GM12872 (cell line): Measurements from ENCODE around the gene CD300E.

Experiments used
- TF ChIP-seq, protein P1 (sequence below): IDR thresholded peaks from 3 replicates; pipeline ENCODE4 v1.5.1; 2011; ENCODE audit warnings: low read depth, mild to moderate bottlenecking, low read length, moderate library complexity; ENCODE audit not compliant: insufficient read depth

Gene CD300E

DNA sequence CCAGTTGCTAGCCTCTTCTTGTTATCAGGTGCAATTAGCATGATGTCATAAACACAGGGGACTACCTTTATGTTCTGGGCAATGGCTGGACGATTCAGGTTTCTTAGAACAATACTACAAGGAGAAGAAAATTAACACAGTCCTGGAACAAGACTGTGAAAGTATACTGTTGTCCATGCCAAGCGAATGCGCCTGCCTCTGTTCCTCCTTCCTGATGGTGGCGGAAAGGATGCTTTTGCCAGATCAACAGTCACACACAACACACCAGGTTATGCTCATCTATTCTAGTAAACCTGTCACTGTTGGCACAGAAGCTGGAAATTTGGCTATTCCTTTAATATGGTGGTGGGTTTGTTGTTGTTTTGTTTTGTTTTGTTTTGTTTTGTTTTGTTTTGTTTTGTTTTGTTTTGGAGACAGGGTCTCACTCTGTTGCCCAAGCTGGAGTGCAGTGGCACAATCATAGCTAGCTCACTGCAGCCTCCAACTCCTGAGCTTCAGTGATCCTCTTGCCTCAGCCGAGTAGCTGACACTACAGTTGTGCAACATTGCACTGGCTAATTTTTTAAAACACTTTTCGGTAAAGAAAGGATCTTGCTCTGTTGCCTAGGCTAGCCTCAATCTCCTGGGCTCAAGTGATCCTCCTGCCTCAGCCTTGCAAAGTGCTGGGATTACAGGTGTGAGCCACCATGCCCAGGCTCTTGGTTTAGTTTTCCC is 28.3 kb downstream of the CD300E start:
- TF ChIP-seq, protein P1, sequence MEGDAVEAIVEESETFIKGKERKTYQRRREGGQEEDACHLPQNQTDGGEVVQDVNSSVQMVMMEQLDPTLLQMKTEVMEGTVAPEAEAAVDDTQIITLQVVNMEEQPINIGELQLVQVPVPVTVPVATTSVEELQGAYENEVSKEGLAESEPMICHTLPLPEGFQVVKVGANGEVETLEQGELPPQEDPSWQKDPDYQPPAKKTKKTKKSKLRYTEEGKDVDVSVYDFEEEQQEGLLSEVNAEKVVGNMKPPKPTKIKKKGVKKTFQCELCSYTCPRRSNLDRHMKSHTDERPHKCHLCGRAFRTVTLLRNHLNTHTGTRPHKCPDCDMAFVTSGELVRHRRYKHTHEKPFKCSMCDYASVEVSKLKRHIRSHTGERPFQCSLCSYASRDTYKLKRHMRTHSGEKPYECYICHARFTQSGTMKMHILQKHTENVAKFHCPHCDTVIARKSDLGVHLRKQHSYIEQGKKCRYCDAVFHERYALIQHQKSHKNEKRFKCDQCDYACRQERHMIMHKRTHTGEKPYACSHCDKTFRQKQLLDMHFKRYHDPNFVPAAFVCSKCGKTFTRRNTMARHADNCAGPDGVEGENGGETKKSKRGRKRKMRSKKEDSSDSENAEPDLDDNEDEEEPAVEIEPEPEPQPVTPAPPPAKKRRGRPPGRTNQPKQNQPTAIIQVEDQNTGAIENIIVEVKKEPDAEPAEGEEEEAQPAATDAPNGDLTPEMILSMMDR, result no peak

DNA sequence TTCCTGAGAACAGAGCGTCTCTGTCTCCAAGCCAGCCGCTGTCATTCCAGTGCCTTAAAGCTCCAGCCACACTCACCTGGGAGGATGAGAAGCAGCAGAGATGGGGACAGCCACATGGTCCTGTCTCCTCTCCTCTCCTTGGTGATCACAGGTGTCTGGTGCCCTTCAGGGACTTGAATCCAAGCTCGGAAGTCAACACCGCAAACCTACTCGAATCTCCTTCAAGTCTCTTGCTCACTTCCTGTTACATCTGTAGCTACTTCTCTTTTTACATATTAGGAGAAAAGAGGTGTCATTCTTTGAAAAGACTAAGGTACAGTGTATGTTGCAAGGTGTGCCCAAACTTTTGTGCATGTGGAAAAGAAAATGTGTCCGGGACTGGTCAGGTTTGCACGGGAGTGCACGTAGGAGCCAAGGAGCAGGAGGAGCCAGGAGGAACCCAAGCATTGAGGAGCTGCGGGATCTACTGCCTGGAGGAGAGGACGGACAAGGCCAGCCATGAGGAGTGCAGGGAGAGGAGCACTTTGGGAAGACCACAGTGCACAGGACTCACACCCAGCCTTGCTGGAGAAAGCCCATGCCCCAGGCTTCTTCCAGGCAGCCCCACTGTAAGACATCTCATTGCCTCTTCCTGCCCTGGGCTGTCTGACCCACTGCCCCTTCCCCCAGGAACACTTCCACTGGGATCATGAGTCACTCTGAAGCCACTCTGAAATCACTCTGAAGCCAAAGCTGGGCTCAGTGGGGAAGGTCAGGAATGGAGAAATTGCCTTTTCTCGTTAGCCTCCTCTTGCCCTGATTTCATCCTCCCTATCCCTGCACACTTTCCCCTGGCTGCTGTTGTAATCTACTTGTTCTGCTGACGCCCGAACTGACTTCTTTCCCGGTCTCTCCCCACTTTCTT is 31.2 kb downstream of the CD300E start, which contains the start of gene CD300LD:
CD300LD (minus strand) TSS at position 197 of the 904 bp plus-strand sequence; CDS start at position 116, 81 bp downstream.
- TF ChIP-seq, protein P1, result no peak

DNA sequence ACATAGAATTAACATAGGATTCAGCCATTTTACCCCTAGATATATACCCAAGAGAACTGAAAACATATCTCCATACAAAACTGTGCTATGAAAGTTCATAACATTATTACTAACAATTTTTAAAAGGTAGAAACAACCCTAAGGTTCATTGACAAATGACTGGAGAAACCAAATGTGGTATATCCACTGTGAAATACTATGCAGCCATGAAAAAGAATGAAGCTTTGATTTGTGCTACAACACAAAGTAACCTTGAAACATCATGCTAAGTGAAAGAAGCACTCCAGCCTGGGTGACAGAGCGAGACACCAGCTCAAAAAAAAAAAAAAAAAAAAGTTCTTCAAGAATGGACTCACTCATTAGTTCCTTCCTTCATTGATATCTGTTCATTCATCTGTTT is 32.0 kb downstream of the CD300E start:
- TF ChIP-seq, protein P1, result no peak

DNA sequence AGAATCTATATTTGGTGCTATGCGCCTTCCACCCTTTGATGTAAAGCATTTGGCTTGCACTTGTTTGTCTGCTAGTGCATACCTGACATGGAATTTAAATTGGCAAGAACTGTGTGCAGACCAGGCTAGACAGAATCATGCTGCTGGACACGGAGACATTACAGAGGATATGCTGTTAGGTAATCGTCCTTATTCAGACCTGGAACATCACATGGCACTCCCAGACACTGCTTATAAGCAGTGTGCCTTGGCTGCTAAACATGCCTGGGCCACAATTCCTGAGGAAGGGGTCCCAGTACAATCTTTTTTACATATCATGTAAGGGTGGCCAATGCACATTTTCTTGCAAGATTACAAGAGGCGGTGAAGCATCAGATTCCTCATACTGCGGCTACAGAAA is 37.8 kb downstream of the CD300E start:
- TF ChIP-seq, protein P1, result no peak

DNA sequence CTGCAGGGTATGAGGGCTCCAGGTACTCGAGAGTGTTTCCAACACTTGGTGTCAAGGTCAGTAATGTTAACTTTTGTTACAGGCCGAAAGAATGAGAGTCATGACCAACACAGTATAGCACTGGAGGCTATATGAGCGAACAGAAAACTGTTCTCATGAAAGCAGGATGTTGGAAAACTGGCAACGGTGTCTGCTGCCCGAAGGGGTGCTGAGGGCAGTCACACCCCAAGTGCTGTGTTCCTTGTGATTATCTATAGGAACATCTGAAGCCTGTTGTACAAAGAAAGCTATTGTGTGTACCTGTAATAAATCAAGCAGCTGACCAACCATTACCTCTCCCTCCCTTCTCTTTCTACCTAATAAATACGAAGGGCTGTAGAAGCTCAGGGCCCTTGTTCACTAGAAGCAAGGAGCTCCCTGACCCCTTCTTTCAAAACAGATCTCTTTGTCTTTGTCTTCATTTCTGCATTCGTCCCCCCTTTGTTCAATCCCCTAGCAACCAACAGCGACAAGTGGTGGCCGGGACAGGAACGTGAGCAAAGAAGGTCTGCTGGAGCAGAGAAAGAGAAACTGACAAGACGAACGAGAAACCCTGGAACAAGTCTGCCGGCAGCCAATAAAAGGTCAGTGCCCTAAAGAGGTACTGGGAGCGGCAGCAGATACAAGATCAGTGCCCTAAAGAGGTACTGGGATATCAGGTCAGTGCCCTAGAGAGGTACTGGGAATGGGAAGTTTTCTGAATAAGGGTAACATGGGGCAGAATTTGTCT is 39.1 kb downstream of the CD300E start:
- TF ChIP-seq, protein P1, result no peak

DNA sequence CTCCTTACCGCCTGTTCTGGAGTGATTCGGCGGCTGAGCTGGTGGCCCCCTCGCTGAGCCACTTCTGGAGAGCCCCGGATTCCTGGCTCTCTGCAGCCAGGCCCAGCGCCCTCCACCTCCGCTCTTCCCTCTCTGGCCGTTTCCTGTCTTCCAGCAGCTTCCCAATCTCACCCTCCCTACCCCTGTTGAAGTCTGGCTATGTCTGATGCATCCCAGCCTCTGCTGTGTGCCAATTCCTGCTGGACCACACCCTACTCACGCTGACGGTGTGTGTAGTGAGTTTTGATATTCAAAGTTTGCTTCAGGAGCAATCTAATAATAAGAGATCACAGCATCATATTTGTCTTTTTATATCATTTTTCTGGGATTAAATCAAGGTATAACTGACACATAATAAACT is 40.9 kb downstream of the CD300E start:
- TF ChIP-seq, protein P1, result no peak

DNA sequence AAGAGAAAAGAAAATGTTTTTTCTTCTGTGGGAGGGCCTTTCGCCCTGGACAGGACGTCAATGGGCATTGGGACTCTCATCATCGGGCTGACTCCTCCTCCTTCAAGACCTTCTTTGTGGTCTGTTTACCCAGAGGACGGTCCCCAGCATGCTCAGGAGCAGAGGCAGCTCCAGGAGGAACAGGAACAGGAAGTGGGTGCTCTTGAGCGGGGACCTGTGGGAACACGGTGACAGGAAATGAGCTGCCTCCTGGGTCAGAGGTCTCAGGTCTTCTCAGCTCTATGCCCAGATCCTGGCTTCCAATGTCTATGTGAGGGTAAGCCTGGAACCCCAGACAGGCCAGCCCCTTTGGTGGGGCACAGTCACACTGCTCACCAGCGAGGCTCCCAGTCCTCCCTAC is 43.6 kb downstream of the CD300E start:
- TF ChIP-seq, protein P1, result no peak
